NCI-H2029 (cell line): ENCODE results near the gene DMTF1.
A peak's percentile ranks its signal among the peaks of the same experiment; 100 is the strongest.
"Not testable (repeated sequence)": the region's sequence is repeated elsewhere in the genome, so short reads cannot be mapped to it uniquely, and the experiment has no call there.

Experiments
- DNase-seq: peaks from one replicate; lab custom pipeline; 2025; lab: John Stamatoyannopoulos, UW

DMTF1 gene, protein sequence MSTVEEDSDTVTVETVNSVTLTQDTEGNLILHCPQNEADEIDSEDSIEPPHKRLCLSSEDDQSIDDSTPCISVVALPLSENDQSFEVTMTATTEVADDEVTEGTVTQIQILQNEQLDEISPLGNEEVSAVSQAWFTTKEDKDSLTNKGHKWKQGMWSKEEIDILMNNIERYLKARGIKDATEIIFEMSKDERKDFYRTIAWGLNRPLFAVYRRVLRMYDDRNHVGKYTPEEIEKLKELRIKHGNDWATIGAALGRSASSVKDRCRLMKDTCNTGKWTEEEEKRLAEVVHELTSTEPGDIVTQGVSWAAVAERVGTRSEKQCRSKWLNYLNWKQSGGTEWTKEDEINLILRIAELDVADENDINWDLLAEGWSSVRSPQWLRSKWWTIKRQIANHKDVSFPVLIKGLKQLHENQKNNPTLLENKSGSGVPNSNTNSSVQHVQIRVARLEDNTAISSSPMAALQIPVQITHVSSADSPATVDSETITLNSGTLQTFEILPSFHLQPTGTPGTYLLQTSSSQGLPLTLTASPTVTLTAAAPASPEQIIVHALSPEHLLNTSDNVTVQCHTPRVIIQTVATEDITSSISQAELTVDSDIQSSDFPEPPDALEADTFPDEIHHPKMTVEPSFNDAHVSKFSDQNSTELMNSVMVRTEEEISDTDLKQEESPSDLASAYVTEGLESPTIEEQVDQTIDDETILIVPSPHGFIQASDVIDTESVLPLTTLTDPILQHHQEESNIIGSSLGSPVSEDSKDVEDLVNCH

GRCh38 chr7:87152112-87152896 lies at the start of gene DMTF1:
Gene DMTF1, plus strand, starts transcription at chr7:87152453. Its CDS starts 12,489 bp downstream, at chr7:87164942.
- peak; percentile 95 for DNase-seq

DNA sequence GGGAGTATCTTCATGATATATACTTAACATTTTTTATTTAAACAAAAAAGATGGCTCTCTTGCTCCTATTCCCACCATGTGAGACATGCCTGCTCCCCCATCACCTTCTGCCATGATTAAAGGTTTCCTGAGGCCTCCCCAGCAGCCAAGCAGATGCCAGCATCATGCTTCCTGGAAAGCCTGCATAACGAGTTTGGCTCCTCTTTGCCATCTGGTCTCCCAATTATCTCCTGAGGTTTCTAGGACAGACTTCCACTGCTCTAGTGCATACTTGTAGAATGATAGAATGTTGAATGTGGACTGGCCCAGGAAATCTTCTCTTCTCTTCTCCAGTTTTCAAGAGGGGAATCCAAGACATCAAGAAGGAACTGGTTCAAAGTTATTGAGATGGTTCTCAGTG lies 46.9 kb upstream of the DMTF1 start:
- DNase-seq = no peak

DNA sequence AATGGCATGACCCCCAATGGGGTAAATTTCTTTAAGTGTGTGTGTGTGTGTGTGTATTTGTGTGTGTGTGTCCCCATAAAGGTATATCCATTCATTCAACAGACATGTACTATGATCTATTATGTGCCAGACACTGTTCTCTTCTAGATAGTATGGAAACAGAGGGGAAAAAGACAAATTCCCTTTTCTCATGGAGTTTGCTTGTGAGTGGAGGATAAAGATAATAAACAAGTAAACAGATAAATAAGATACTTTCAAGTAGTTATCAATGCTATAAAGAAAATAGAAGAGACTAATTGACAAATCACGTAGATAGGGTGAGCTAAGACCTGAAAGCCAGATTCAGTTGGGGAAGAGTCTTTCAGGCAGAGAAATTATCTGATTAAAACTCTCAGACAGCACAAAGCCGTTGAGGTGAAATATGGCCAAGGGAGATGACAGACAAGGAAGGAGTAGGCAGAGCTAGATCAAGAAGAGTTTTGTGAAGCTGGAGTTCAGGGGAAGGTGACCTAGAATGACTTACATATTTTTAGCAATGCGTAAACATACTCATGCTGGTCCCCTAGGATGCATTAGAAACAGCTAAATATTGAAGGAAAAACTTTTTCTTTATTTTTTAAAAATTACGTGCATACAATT lies 45.2 kb upstream of the DMTF1 start:
- DNase-seq = no peak

- DNase-seq = no peak
Observed at GRCh38 chr7:87107949-87108776, 44.1 kb upstream of the DMTF1 start.

DNA sequence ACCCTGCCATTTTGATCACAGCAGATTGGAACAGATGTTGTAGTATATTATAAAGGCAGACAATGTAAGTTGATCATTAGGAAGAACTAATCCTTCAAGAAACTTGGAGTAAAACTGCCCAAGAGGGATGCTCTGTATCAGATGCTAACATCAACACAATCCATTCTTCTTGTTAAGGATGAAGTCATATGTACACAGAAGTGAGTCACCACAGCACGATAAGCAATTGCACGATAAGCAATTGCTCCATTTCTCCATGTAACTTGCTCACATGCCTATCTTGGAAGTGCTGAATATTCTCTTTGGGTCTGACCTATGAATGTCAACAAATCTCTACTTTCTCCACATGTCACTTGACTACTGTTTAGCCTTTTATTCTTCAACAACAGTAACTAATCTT lies 41.5 kb upstream of the DMTF1 start:
- DNase-seq = no peak

DNA sequence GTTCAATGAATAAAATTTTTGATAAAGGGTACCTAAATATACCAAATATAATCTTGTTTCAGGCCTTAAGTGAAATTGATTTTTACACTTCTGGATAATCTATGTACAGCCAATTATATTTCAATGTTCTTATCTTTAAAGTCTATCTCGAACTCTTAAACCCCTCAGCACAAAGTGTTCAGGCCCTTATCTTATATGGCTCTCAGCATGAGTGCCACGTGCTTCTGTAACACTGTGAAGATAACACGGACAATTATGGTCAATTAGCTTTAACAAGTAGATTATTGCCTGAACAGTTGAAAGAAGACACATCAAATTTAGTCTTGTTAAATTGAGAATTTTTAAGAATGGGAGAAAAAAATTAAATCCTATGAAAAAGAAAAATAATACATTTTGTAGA lies 40.4 kb upstream of the DMTF1 start:
- DNase-seq = no peak

DNA sequence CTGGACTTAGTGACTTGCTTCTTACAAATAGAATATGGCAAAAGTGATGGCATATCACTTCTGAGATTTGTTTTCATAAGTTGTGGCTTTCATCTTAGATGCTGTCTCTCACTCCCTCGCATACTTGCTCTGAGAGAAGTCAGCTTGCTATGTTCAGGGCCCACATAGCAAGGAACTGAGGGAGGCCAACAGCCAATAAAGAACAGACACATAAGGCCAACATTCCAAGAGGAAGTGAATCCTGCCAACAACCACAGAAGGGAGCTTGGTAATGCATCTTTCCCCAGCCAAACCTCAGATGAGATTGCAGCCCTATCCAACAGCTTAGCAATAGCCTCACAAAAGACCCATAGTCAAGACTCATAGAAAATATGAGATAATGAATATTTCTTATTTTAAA lies 39.2 kb upstream of the DMTF1 start:
- no peak for DNase-seq

DNA sequence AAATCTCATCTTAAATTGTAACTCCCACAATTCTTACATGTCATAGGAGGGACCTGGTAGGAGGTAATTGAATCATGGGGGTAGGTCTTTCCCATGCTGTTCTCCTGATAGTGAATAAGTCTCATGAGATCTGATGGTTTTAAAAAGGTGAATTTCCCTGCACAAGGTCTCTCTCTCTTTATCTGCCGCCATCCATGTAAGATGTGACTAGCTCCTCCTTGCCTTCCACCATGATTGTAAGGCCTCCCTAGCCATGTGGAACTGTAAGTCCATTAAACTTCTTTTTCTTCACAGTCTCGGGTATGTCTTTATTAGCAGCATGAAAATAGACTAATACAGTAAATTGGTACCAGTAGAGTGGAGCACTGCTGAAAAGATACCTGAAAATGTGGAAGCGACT lies 38.3 kb upstream of the DMTF1 start:
- not testable (repeated sequence) for DNase-seq

DNA sequence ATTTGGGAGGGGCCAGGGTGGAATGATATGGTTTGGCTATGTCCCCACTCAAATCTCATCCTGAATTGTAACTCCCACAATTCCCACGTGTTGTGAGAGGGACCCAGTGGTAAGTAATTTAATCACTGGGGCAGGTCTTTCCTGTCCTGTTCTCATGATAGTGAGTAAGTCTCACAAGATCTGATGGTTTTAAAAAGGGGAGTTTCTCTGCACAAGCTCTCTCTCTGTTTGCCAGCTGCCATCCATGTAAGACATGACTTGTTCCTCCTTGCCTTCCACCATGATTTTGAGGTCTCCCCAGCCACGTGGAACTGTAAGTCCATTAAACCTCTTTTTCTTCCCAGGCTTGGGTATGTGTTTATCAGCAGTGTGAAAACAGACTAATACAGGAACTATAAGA lies 36.5 kb upstream of the DMTF1 start:
- not testable (repeated sequence) for DNase-seq

DNA sequence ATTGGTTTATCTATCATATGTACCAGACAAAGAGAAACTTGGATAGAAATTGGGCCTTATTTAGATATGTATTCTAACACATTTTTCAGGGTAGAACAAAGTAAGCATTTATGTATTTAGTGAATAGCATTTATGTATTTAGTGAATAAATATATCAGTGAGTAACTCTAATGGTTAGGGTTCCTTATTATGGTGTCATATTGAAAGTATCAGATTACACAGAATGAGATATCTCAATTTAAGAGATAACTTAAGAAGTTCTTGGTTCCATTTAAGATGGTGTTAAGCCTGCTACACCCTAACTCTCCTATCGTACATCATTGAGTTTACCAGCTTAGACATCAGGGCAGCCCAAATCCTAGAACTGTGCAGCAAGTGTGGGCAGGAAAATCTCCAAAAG lies 35.9 kb upstream of the DMTF1 start:
- DNase-seq = no peak

- no peak for DNase-seq
Observed at GRCh38 chr7:87119581-87119980, 32.7 kb upstream of the DMTF1 start.

GRCh38 chr7:87123105-87123504 lies 29.1 kb upstream of the DMTF1 start:
- no peak for DNase-seq

DNA sequence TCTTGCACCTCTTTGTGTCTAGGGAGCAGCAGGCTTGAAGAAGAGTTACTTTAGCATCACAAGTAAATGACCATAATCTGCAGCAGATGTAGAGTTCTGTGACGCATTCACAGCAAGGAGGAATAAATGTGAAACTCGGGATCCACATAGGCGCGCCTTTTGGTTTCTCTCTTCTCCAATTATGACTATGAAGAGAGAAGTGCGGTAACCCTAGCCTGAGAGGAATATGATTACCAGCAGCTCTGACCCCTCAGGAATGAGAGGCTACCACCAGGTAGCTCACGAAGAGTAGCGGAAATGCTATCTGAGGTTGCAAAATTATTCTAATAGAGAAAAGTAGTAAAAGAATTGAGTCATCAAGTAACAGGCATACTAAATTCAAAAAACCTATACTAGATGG lies 25.2 kb upstream of the DMTF1 start:
- DNase-seq = no peak

DNA sequence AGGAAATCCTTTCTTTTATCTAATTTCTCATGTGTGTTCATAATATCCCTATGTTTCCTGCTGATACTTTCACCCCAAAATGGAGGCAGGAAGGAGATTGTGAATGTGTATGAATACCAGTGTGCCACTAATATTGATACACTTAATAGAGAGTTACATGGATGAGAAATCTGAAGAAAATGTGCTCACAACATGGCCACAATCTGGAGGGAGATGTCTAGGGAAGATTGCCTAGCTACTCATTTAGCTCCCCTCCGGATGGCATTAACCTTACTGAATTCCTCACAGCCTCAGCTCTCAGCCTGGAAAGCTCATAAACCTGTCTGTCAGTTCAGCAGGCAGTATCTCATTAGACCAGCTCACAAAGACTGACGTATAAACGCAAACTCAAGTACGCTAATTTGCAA lies 23.4 kb upstream of the DMTF1 start:
- DNase-seq = no peak

DNA sequence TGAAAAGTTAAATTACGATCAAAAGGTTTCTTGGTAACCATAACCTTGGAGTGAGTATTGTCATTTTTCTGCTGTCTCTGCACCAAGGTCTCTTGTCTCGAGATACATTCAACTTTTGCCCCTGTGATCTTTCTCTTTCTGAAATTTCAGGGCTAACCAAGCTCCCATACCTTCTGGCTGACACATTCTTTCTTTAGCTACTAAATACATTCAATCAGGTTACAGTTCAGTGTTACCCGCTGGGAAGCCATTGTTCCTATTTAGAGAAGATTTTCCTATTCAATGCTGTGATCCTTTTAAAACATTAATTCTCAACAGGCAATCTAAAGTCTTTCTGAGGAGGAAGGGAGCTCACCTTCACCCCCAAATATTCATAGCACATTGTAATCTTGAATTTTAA lies 22.9 kb upstream of the DMTF1 start:
- no peak for DNase-seq

- no peak for DNase-seq
Observed at GRCh38 chr7:87129848-87130247, 22.4 kb upstream of the DMTF1 start.

- DNase-seq = no peak
Observed at GRCh38 chr7:87131771-87132170, 20.5 kb upstream of the DMTF1 start.

DNA sequence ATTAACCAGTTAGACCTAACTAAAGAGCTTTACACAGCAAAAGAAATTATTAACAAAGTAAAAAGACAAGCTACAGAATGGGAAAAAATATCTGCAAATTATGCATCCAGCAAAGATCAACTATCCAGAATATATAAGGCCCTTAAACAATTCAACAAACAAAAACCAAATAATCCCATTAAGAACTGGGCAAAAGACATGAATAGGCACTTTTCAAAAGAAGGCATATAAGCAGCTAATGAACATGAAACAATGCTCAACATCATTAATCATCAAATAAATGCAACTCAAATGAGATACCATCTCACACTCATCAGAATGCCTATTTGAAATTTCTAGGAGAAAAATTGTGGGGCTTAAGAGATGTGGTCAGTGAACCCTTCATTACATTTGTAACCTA lies 15.0 kb upstream of the DMTF1 start:
- no peak for DNase-seq

GRCh38 chr7:87139514-87139913 lies 12.7 kb upstream of the DMTF1 start:
- DNase-seq = no peak

- no peak for DNase-seq
Observed at GRCh38 chr7:87140271-87140748, 11.9 kb upstream of the DMTF1 start.

GRCh38 chr7:87144173-87144657 lies 8.0 kb upstream of the DMTF1 start:
- no peak for DNase-seq
